Measurements from ENCODE around the gene ZNF718.
"Not testable (repeated sequence)": the region's sequence is repeated elsewhere in the genome, so short reads cannot be mapped to it uniquely, and the experiment has no call there.

The ZNF718 gene

DNA sequence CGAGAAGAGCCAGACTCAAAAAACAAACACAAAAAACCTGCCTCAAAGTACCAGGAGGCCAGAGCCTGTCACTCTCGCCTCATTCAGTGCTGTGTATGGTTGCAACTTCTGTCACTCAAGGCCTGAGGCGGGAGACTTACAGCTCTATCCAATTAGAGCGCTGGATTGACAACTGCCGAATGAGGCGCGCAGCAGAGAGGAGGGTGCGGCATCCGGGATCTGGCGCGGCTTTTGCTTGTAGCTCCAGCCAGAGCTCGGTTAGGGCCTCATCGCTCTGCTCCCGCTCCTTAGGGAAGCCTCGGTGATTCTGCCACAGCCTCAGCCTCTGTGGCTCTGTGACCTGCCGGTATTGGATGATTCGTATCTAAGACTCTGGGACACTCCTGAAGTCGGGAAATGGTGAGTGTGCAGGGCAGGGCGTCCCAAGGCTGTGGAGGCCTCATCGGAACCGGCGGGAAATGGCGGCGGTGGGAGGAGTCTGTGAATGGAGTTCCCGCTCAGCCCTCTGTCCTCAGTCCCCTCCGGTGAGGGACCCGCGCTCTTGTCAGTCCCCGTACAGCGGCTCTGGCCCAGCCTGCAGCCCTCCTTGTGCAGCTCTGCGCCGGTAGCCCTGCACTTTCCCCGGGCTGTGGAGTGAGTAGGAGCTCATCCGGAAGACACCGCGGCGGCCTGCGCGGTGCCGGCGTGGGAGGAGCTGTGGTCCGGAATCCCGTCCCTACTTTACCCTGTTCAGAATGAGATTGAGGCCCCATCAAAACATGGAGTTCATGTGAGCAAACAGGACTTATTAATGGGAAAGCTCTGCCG, at the start of gene ZNF718:
TSS of gene ZNF718 (plus strand) at position 227 of the 807 bp plus-strand sequence. CDS start at position 397, 170 bp downstream.
- DNase-seq = peak; percentile 97

DNA sequence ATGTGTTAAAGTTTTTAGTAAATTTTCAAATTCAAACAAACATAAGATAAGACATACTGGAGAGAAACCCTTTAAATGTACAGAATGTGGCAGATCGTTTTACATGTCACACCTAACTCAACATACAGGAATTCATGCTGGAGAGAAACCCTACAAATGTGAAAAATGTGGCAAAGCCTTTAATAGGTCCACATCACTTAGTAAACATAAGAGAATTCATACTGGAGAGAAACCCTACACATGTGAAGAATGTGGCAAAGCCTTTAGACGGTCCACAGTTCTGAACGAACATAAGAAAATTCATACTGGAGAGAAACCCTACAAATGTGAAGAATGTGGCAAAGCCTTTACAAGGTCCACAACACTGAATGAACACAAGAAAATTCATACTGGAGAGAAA, 38.4 kb upstream of the ZNF718 start:
- DNase-seq = no peak

DNA sequence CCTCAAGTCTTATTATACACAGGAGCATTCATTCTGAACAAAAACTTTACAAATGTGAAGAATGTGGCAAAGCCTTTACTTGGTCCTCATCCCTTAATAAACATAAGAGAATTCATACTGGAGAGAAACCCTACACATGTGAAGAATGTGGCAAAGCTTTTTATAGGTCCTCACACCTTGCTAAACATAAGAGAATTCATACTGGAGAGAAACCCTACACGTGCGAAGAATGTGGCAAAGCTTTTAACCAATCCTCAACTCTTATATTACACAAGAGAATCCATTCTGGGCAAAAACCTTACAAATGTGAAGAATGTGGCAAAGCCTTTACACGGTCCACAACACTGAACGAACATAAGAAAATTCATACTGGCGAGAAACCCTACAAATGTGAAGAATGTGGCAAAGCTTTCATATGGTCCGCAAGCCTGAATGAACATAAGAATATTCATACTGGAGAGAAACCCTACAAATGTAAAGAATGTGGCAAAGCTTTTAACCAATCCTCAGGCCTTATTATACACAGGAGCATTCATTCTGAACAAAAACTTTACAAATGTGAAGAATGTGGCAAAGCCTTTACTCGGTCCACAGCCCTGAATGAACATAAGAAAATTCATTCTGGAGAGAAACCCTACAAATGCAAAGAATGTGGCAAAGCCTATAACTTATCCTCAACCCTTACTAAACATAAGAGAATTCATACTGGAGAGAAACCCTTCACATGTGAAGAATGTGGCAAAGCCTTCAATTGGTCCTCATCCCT, 37.6 kb upstream of the ZNF718 start:
- not testable (repeated sequence) for DNase-seq

DNA sequence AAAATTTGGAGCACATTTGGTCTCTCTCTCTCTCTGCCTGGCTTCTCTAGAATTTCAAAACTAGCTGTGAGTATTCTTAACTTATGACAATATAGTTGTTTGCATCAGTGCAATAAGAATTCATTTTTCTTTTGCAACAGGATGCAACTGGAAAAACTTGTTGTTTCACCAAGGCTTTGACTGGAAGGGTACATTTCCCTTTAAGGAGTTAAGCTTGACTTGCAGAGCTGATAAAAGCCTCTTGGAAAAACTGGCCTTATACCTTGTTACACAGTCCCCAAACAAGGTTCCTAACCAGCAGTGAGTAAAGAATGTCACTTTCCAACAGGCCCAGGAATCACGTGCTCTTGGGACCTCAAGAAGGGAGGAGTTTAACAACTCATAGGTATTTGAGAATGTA, 25.9 kb upstream of the ZNF718 start:
- no peak for DNase-seq

DNA sequence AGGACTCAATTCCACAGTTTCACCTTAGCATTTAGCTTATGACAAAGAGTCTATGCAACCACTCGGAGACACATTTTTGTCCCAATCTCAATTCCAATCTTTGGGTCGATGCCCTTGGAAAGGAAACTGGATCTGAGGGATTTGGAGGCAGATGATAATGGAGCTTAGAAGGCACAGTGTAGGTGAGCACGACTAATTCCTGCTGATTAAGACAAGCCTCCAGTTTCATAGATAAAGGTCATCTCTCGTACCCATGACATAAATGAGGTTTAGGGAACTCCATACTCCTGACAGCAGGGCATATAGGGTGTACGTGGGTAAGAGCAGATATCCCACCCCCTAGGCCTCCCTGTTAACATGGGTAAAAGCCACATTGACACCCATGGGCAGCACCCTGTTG, 24.4 kb upstream of the ZNF718 start:
- DNase-seq = no peak

DNA sequence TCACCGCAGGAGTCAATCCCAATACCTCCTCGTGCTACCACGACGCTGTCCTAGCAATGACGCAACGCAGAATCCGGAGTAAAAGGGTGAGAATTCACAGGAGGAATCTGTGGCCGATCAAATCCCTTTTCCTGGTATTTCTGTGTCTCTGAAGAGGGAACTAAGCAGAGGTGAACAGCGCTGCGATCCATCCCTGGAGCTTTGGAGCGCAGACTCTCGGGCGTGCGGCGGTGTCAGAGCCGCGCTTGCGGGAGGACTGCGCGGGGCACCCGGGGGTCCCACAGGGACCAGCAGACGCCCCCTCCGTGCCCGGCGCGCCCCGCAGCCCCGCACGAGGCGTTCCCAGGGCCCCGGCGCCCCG, 17.2 kb upstream of the ZNF718 start:
- no peak for DNase-seq

DNA sequence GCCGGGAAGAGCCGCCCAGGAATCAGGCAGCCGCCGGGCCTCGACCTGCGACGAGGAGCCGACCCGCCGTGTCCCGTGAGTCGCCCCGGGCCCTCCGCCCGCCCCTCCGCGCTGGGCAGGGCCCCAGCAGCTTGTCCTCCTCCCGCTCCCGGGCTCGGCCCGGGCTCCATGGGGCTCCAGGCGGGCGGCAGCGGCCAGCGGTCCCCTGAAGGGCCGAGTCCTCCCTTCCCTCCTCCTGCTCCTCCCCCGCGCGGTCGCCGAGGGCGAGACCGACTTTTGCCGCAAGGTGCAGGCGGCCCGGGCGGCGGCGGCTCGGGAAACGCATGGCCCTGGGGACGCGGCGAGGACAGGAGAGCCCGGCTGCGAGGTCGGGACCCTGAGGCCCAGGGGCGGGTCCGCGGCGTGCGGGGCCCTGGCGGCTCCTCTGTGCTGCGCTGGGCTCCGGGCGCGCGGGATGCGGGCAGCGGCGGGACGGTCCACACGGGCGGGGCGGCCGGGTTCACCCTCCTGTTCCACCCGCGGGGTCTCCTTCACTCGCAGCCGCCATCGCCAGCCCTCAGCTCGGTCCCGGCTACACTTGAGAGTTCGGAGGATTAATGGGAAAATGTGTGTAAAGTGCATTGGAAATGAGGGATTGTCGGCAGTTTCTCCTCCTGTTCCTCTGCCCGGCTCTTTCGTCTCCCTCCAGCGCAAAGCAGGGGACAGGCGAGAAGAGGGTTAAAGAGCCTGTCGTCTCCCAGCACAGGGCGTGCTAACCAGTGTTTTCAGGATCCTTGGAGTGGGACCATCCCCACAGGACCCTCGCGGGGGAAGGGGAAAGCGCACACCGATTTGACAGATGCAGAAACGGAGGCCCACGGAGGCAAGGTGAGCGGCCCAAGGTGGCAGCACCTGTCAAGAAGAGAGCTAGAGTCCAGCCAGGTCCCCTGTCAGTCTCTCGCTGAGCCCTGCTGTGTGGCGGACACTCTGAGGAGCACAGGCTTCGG, 16.6 kb upstream of the ZNF718 start:
- DNase-seq = no peak

DNA sequence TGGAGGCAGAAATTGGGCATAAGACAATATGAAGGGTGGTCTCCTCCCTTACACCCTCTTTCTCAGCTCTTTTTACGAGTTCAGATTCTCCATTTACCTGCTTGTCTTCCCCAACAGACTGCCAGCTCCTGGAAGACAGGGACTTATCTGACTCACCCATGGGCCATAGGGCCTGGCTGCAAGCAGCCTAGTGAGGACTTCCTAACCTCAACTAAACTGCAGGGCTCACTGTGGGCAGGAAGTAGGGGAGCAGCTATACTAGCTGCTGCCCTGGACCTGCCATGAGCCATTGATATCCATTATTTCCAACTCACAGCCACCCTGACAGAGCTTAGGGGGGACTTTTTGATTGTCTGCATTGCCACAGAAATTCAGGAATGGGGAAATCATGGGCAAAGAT, 11.5 kb upstream of the ZNF718 start:
- no peak for DNase-seq

DNA sequence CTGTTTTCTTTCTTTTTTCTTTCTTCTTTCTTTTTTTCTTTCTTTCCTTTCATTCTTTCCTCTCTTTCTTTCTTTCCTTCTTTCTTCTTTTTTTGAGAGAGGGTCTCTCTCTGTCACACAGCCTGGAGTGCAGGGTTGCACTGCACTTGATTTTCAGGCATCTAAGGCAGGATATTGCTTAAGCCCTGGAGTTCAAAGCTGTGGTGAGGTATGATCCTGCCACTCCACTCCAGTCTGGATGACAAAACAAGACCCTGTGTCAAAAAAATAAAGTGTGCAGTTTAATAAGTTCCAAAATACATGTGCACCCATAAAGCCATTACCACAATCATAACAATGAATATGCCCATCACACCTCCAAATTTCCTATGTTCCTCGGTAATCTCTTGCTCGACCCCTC, 10.6 kb upstream of the ZNF718 start:
- DNase-seq = no peak

DNA sequence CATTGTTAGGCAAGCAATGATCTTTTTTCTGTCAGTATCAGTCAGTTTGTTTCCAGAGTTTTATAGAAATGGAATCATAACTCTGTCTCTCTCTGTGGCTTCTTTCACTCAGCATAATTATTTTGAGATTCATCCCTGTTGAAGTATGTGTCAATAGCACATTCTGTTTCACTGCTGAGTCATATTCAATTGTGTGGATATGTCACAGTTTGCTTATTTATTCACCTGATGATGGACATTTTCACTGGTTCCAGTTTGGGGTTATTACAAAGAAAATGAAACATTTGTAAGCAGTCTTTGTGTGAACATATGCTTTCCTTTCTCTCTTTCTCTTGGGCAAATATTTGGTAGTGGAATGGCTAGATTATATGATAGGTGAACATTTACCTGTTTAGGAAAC, 10.2 kb upstream of the ZNF718 start:
- DNase-seq = no peak

DNA sequence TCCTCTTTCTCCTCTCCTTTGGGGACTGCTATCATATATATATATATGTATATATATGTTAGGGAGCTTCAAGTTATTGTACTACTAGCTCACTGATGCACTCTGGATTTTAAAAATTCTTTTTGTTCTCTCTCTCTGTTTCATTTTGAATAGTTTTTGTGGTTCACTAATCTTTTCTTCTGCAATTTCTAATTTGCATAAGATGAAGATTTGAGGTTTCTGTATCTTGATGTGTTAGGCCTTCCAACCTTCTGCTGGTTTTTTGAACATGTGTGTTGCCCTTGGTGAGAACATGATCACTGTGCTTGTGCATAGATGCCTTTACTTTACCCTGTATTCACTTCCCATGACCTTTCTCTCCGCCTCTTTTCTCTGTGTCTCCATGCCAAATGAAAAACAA, 7.8 kb upstream of the ZNF718 start:
- DNase-seq = no peak

DNA sequence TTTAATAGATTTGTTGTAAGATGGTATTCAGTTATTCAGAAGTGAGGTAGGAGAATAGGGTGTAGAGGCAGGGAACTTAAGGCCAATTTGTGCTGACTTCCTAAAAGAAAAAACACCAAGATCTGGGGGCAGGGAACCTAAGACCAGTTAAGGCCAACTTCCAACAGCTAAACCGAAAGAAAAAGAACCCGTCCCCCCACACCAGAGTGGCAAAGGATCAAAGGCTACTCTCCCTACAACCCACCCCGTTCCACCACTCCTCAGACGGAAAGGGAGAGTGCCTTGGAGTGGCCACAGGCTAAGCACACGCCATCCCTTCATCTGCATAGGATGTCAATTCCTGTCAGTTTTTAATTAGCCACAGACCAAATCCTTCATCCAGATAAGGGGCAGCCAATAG, 3.7 kb upstream of the ZNF718 start:
- no peak for DNase-seq

DNA sequence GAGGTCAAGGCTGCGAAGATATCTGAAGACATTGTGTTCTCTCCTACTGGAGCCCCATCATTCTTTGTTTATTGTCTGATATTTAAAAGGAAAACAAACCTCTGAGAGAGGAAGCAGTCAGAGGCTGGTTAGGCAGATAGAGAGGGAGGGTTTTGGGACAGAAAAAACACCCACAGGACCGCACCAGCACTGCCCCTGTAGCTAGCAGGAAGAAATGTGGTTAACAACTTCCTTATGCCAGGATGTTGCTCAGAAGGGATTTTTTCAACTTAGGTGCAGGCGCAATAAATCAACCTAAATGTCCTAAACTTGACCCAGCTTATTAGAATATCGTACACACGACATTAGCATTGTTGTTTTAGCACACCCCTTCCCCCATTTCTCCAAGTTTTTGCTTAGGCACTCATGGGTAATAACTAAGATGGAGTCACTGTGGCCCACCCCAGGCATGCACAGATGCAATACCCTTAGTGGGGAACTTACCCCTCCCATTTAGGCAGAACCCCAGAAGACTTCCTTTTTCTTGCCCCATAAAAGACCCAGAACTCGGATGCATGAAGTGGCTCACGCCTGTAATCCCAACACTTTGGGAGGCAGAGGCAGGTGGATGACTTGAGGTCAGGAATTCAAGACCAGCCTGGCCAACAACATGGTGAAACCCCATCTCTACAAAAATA, 2.8 kb upstream of the ZNF718 start:
- peak; percentile 4 for DNase-seq

DNA sequence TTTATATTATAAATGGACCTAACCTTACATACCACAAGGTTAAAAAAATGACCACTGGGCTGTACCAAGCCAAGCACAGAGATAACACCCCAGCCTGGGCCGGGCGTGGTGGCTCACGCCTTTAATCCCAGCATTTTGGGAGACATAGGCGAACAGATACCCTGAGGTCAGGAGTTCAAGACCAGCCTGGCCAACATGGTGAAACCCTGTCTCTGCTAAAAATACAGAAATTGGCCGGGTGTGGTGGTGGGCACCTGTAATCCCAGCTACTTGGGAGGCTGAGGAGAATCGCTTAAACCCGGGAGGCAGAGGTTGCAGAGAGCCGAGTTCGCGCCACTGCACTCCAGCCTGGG, 403 bp upstream of the ZNF718 start:
- DNase-seq = not testable (repeated sequence)

DNA sequence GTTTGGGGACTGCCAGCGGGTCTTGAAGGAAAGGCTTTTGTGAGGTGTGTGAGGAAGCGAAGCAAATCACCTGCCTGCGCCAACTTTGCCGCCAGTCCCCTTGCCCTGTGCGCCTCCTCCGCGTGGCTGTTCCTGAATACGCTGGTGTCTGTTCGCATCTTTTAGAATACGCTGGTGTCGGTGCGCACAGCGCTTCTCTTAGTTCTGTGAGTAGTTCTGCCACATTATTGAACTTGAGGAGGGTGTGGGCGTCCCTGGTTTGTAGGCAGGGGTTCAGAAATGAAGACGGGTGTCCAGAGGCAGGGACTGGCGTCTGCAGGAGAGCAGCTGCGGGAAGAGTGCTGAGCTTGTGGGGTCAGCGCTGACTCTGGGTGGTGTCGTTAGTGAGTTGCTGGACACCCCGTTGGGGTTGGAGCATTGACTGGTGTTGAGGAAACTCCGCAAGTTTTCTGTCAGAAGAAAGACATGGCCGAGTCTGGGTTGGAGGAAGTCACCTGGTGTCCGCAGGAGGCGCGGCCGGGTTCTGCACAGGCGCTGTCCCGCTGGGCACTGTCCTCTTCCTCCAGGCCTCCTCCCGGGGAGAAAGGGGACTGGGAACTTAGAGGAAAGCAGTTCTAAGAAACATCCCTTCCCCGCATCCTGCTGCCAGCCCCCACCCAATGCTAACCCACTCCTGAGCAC, 930 bp downstream of the ZNF718 start:
- DNase-seq = peak; percentile 45

DNA sequence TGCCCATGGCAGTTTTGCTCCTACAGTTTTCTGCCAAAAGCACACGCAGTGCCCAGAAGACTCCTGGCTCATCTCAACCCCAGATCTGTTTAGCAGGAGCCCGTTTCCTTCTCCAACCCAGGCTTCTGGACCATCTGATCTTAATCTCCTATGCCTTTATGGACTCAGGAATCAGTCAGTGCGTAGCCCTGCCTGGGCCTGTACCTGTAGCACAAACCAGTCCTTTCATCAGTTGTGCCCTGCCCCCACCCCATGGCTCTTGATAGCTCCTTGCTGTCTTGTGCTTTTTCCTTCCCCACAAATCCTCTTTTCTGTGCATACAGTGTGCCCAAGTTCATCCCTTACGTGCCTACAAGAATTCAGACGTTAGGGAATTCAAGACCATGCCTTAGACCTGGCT, 1.5 kb downstream of the ZNF718 start:
- no peak for DNase-seq

DNA sequence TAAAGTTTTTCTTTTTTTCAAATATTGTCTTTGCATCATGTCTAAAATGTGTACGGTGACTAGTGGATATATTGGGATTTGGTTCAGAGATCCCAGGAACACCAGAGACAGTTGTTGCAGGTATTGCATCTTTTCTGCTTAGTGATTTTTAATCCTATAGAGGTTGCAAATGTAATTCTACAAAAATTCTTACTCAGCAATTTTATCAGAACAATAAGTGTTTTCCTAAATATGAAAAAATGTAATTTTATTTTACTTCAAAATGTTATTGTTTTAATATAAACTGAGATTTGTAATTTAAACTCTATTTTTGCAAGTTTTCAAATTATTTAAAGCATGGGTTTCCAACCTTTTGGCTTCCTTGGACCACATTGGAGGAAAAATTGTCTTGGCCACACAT, 8.2 kb downstream of the ZNF718 start:
- no peak for DNase-seq

DNA sequence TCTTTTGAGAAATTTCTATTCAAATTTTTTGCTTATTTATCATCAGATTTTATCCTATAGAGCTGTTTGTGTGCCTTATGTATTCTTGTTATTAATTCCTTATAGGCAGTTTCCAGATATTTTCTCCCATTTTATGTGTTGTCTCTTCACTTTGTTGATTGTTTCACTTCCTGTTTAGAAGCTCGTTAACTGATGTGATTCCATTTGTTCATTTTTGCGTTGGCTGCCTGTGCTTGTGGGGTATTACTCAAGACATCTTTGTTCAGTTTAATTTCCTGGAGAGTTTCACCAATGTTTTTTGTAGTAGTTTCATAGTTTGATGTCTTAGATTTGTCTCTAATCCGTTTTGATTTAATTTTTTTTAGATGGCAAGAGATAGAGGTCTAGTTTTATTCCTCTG, 14.6 kb downstream of the ZNF718 start:
- peak; percentile 13 for DNase-seq

DNA sequence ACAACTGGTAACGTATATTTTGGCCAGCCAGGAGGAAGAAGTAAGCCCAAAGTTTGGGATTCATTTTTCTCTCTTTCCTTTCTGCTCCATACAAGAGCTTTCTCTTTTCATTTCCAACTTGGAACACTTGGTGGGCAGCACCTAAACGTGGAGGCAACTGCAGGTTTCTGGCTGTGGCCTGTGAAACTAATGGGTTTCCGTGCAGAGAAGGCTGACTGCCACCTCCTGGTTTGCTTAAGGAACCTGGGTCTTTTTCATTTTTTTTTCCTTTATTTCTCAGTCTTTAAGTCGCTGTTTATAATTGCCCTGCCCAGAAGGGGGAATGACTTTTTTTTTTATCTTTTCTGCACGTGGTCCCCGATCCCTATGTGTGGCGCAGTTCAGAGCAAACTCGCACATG, 15.4 kb downstream of the ZNF718 start:
- DNase-seq = no peak

DNA sequence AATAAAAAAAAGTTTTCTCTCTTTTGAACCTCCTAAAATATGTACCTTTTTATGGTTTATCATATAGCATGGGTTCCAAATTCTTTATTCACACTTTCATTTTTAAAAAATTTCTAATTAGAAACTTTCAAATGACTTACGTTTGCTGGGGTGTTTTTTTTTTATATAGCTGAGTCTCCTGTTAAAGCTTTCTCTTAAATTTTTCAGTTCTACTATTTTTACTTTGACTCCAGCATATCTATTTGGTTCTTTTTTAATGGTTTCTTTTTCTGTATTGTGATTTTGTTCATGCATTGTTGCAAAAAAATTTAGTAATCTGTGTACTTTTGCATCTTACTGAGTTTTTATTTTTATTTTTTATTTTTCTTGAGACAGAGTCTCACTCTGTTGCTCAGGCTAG, 22.3 kb downstream of the ZNF718 start:
- DNase-seq = no peak

DNA sequence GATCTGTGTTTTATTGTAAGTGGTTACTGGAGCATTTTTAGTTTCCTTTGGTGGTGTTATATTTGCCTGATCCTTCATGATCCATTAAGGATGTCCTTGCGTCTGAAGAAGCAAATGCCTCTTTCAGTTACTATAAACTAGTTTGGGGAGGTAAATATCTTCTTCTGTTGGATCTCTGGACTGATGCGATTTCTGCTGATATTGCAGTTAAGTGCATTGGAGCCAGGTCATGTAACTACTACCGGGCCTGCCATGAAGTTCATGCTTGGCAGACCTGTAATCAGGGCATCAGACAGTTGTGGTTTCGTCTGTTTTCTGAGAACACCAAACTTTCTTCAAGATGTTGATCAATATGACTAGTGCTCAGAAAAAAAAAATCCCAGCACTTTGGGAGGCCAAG, 22.9 kb downstream of the ZNF718 start:
- DNase-seq = no peak
